Liver (tissue), 3 donors: Measurements from ENCODE around the gene TXLNA.

ENCODE experiments used
- ATF3 ChIP-seq: IDR thresholded peaks from 2 replicates; pipeline ENCODE4 v1.6.1; 2016; ENCODE audit warnings: antibody characterized with exemption
- CTCF ChIP-seq: fragments of 150-350 bp; IDR thresholded peaks from 2 replicates; pipeline ENCODE4 v1.5.1; 2017; ENCODE audit warnings: improper control_type of control experiment, low read depth, low read length; ENCODE audit not compliant: missing input control
- EGR1 ChIP-seq, 2 donors: IDR thresholded peaks; 2 replicates each; pipeline ENCODE4 v1.6.1; 2016 to 2018; ENCODE audit warnings: antibody characterized with exemption in 2 of 2, low read depth in 2 of 2
- FOXA1 ChIP-seq: IDR thresholded peaks from 2 replicates; pipeline ENCODE4 v1.6.1; 2016; ENCODE audit warnings: antibody characterized with exemption
- GABPA ChIP-seq, 2 donors: IDR thresholded peaks in 1 of 2; conservative IDR thresholded peaks in 1 of 2; 2 replicates each; pipeline ENCODE4 v1.6.1; 2016; ENCODE audit warnings: antibody characterized with exemption in 2 of 2, mild to moderate bottlenecking in 1 of 2, moderate library complexity in 1 of 2
- JUND ChIP-seq, 2 donors: IDR thresholded peaks; 2 replicates each; pipeline ENCODE4 v1.6.1; 2016; ENCODE audit warnings: antibody characterized with exemption in 2 of 2
- MAX ChIP-seq: IDR thresholded peaks from 2 replicates; pipeline ENCODE4 v1.6.1; 2016; ENCODE audit warnings: antibody characterized with exemption
- NR2F2 ChIP-seq: IDR thresholded peaks from 2 replicates; pipeline ENCODE4 v1.6.1; 2016; ENCODE audit warnings: antibody characterized with exemption
- RAD21 ChIP-seq, 2 donors: IDR thresholded peaks; 2 replicates each; pipeline ENCODE4 v1.6.1; 2016; ENCODE audit warnings: antibody characterized with exemption in 2 of 2, mild to moderate bottlenecking in 2 of 2
- REST ChIP-seq: IDR thresholded peaks from 2 replicates; pipeline ENCODE4 v1.6.1; 2016; ENCODE audit warnings: antibody characterized with exemption, mild to moderate bottlenecking
- RXRA ChIP-seq, 2 donors: IDR thresholded peaks; 2 replicates each; pipeline ENCODE4 v1.6.1; 2017 to 2018; ENCODE audit warnings: antibody characterized with exemption in 2 of 2, mild to moderate bottlenecking in 1 of 2
- SP1 ChIP-seq: IDR thresholded peaks from 2 replicates; pipeline ENCODE4 v1.6.1; 2018; ENCODE audit warnings: antibody characterized with exemption, mild to moderate bottlenecking
- TAF1 ChIP-seq: conservative IDR thresholded peaks from 2 replicates; pipeline ENCODE4 v1.6.1; 2016; ENCODE audit warnings: antibody characterized with exemption, mild to moderate bottlenecking
- YY1 ChIP-seq: IDR thresholded peaks from 2 replicates; pipeline ENCODE4 v1.6.1; 2016; ENCODE audit warnings: antibody characterized with exemption, mild to moderate bottlenecking
- donor health status: healthy.
- donor health status: healthy.

GRCh38 chr1:32142446-32143301 lies 36.8 kb upstream of the TXLNA start:
- TF ChIP-seq YY1 (no peak), CTCF (no peak), ATF3 (no peak), SP1 (peak; percentile 14), REST (no peak), NR2F2 (no peak), RAD21 (IDR thresholded peaks at IDR 0.05) (peak in 1 of 2 donors; percentile 19), MAX (no peak), JUND (IDR thresholded peaks at IDR 0.05) (no peak), GABPA (IDR thresholded peaks at IDR 0.05 in 1 of 2, conservative IDR thresholded peaks at IDR 0.05 in 1 of 2) (no peak), TAF1 (no peak), FOXA1 (no peak), EGR1 (IDR thresholded peaks at IDR 0.05; ENCODE audit: low read depth in 2 of 2) (no peak), RXRA (IDR thresholded peaks at IDR 0.05) (no peak)
